ENCODE results near the gene NAGLU. TPM values are rescaled to one million over a fixed set of nuclear protein-coding genes. Genes with fewer than 3 reads are reported as not detected.

Gene NAGLU
- total RNA-seq, 1 experiment from 2014 or later, result 29.5 TPM

- CTCF ChIA-PET, result interaction anchor here (0.7 kb wide), 1 partner anchor 413 kb away, joined by 4 read pairs; no protein-coding TSS in a partner anchor
Observed at GRCh38 chr17:42584880-42585279, 48.8 kb downstream of the NAGLU start.

GRCh38 chr17:42585353-42585752 lies 49.3 kb downstream of the NAGLU start:
- H3K36me3 Mint-ChIP-seq (ENCODE audit: insufficient read depth, unreplicated experiment), result peaks cover 100% of the 10 kb centered on the region
- intact Hi-C loops (cut with micrococcal nuclease), result no loop called here
- no TSS peak for BruUV-seq (replicated peaks)
- H3K27me3 Mint-ChIP-seq (ENCODE audit: insufficient read depth, unreplicated experiment), result no peaks in the 10 kb centered on the region
- CTCF ChIA-PET, result no interaction called here
- no peak overlapping the region for H3K4me3 Mint-ChIP-seq (ENCODE audit: unreplicated experiment)
- peaks cover 21% of the 10 kb centered on the region for H3K4me1 Mint-ChIP-seq (ENCODE audit: insufficient read depth, unreplicated experiment)
- H3K27ac Mint-ChIP-seq (ENCODE audit: low read depth, unreplicated experiment), result no peak overlapping the region
- POLR2A ChIA-PET, result interaction anchor here (2.7 to 8.6 kb wide), 4 partner anchors 8 to 82 kb away, joined by 16 to 83 read pairs (median 34); partner anchors contain the start of genes PSMC3IP, RETREG3 and TUBG1
- no peak for TF ChIP-seq CTCF (IDR thresholded peaks at IDR 0.05; ENCODE audit: unreplicated experiment)
- DNase-seq (ENCODE audit: unreplicated experiment), result no peak
- H3K9me3 Mint-ChIP-seq (ENCODE audit: unreplicated experiment), result no peaks in the 10 kb centered on the region

More at GRCh38 chr17:42584880-42585279, 48.8 kb downstream of the NAGLU start:
- Mint-ChIP-seq H3K27ac (ENCODE audit: low read depth, unreplicated experiment) (no peak overlapping the region), H3K9me3 (ENCODE audit: unreplicated experiment) (no peaks in the 10 kb centered on the region), H3K36me3 (ENCODE audit: insufficient read depth, unreplicated experiment) (peaks cover 98% of the 10 kb centered on the region), H3K27me3 (ENCODE audit: insufficient read depth, unreplicated experiment) (no peaks in the 10 kb centered on the region), H3K4me1 (ENCODE audit: insufficient read depth, unreplicated experiment) (peaks cover 21% of the 10 kb centered on the region), H3K4me3 (ENCODE audit: unreplicated experiment) (no peak overlapping the region)
- TF ChIP-seq CTCF (IDR thresholded peaks at IDR 0.05; ENCODE audit: unreplicated experiment), result no peak
- no peak for DNase-seq (ENCODE audit: unreplicated experiment)
- no TSS peak for BruUV-seq (replicated peaks)
- POLR2A ChIA-PET, result interaction anchor here (2.8 to 8.6 kb wide), 3 partner anchors 21 to 82 kb away, joined by 16 to 83 read pairs (median 16); partner anchors contain the start of genes RETREG3 and TUBG1
- intact Hi-C loops (cut with micrococcal nuclease), result no loop called here

- intact Hi-C loops (cut with micrococcal nuclease), result no loop called here
- Mint-ChIP-seq H3K27me3 (ENCODE audit: insufficient read depth, unreplicated experiment) (no peaks in the 10 kb centered on the region), H3K4me3 (ENCODE audit: unreplicated experiment) (peak overlapping the region; percentile 21), H3K36me3 (ENCODE audit: insufficient read depth, unreplicated experiment) (peaks cover 100% of the 10 kb centered on the region), H3K27ac (ENCODE audit: low read depth, unreplicated experiment) (peak overlapping the region; percentile 25), H3K4me1 (ENCODE audit: insufficient read depth, unreplicated experiment) (peaks cover 21% of the 10 kb centered on the region), H3K9me3 (ENCODE audit: unreplicated experiment) (no peaks in the 10 kb centered on the region)
- DNase-seq (ENCODE audit: unreplicated experiment), result peak; percentile 52
- no TSS peak for BruUV-seq (replicated peaks)
- ChIA-PET POLR2A (interaction anchor here (0.5 to 8.6 kb wide), 25 partner anchors 9 to 811 kb away, joined by 3 to 83 read pairs (median 4); partner anchors contain the start of genes BECN1, COASY, NAGLU and PLEKHH3), CTCF (interaction anchor here (0.6 to 1.9 kb wide), 6 partner anchors 9 to 194 kb away, joined by 3 to 21 read pairs (median 4); partner anchors contain the start of genes PSMC3IP and WNK4)
- no peak for TF ChIP-seq CTCF (IDR thresholded peaks at IDR 0.05; ENCODE audit: unreplicated experiment)
Observed at GRCh38 chr17:42586514-42587230, 50.6 kb downstream of the NAGLU start.

- POLR2A ChIA-PET, result interaction anchor here (1.0 to 8.6 kb wide), 2 partner anchors 18 to 36 kb away, joined by 3 to 83 read pairs; partner anchors contain the start of genes RETREG3 and TUBG1
- no peak for TF ChIP-seq CTCF (IDR thresholded peaks at IDR 0.05; ENCODE audit: unreplicated experiment)
- Mint-ChIP-seq H3K4me3 (ENCODE audit: unreplicated experiment) (no peak overlapping the region), H3K27me3 (ENCODE audit: insufficient read depth, unreplicated experiment) (no peaks in the 10 kb centered on the region), H3K9me3 (ENCODE audit: unreplicated experiment) (no peaks in the 10 kb centered on the region), H3K36me3 (ENCODE audit: insufficient read depth, unreplicated experiment) (peaks cover 68% of the 10 kb centered on the region), H3K4me1 (ENCODE audit: insufficient read depth, unreplicated experiment) (peaks cover 21% of the 10 kb centered on the region), H3K27ac (ENCODE audit: low read depth, unreplicated experiment) (no peak overlapping the region)
- no TSS peak for BruUV-seq (replicated peaks)
- CTCF ChIA-PET, result interaction anchor here (0.6 to 1.4 kb wide), 5 partner anchors 12 to 169 kb away, joined by 3 to 4 read pairs (median 4); partner anchors contain the start of gene RETREG3
- DNase-seq (ENCODE audit: unreplicated experiment), result no peak
- intact Hi-C loops (cut with micrococcal nuclease), result no loop called here
Observed at GRCh38 chr17:42590886-42591285, 54.8 kb downstream of the NAGLU start.

Measured in MCF 10A (cell line).